Neural progenitor cell (in vitro differentiated cells): ENCODE data around the gene USP17L25.
"Not testable (repeated sequence)": the region's sequence is repeated elsewhere in the genome, so short reads cannot be mapped to it uniquely, and the experiment has no call there.

ENCODE experiments used
- EZH2 ChIP-seq: fragments of 200-600 bp; sonication (generic); IDR thresholded peaks from 2 replicates; pipeline ENCODE4 v1.6.1; 2017; ENCODE audit warnings: antibody characterized with exemption, mild to moderate bottlenecking, moderate library complexity
- EZH2phosphoT487 ChIP-seq: fragments of 200-600 bp; sonication (generic); IDR thresholded peaks from 2 replicates; pipeline ENCODE4 v1.6.1; 2017; ENCODE audit warnings: antibody characterized with exemption
- TF ChIP-seq, protein P1 (sequence below): fragments of 200-600 bp; sonication (generic); IDR thresholded peaks from 2 replicates; pipeline ENCODE4 v1.5.1; 2017; ENCODE audit warnings: antibody characterized with exemption, mild to moderate bottlenecking

DNA sequence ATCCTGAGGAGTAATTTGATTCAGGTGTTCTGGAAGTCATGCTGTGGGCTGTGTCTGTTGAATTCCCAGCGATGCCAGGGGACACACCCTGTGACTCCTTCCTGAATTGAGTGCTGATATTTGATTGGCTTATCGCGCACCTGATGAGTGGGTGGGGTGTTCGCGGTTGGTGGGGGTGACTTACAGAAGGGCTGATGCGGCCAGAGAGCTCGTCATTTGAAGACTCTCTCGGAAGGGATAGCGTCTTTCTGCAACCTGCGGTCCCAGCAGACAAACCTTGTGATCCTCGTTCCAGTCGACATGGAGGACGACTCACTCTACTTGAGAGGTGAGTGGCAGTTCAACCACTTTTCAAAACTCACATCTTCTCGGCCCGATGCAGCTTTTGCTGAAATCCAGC is 9.4 kb downstream of the USP17L25 start, which contains the start of gene USP17L5:
- TF ChIP-seq EZH2, EZH2phosphoT487: not testable (repeated sequence)
- TF ChIP-seq, protein P1, sequence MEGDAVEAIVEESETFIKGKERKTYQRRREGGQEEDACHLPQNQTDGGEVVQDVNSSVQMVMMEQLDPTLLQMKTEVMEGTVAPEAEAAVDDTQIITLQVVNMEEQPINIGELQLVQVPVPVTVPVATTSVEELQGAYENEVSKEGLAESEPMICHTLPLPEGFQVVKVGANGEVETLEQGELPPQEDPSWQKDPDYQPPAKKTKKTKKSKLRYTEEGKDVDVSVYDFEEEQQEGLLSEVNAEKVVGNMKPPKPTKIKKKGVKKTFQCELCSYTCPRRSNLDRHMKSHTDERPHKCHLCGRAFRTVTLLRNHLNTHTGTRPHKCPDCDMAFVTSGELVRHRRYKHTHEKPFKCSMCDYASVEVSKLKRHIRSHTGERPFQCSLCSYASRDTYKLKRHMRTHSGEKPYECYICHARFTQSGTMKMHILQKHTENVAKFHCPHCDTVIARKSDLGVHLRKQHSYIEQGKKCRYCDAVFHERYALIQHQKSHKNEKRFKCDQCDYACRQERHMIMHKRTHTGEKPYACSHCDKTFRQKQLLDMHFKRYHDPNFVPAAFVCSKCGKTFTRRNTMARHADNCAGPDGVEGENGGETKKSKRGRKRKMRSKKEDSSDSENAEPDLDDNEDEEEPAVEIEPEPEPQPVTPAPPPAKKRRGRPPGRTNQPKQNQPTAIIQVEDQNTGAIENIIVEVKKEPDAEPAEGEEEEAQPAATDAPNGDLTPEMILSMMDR, result not testable (repeated sequence)
